Upper lobe of left lung (tissue), 4 donors: ENCODE measurements around the gene SEMA6A.

ENCODE experiments used
- POLR2A ChIP-seq, 4 donors: fragments of 450-650 bp; IDR thresholded peaks; one replicate each; pipeline ENCODE4 v1.5.1; 2016 to 2017; ENCODE audit warnings: antibody characterized with exemption in 4 of 4, mild to moderate bottlenecking in 2 of 4
- POLR2AphosphoS5 ChIP-seq, 2 donors: sonication (generic); formaldehyde crosslinking; IDR thresholded peaks; one replicate each; pipeline ENCODE4 v1.5.1; 2017; ENCODE audit warnings: antibody characterized with exemption in 2 of 2

GRCh38 chr5:116566251-116566650, 8.4 kb downstream of the SEMA6A start:
- TF ChIP-seq POLR2AphosphoS5 (IDR thresholded peaks at IDR 0.05) (no peak), POLR2A (IDR thresholded peaks at IDR 0.05) (no peak)
